ENCODE data around the gene ELK4. TPM values are rescaled to one million over a fixed set of nuclear protein-coding genes. Genes with fewer than 3 reads are reported as not detected.

ELK4 gene
- polyA plus RNA-seq, 2 of the 4 experiments (the other 2 are of a cell fraction) = 5.8 to 11.9 TPM

- no peaks in the 10 kb centered on the region for H3K9me3 ChIP-seq
- TF ChIP-seq EP300 (IDR thresholded peaks at IDR 0.05) = no peak
- no peak for TF ChIP-seq KDM5A (IDR thresholded peaks at IDR 0.05)
- TF ChIP-seq, protein P1, sequence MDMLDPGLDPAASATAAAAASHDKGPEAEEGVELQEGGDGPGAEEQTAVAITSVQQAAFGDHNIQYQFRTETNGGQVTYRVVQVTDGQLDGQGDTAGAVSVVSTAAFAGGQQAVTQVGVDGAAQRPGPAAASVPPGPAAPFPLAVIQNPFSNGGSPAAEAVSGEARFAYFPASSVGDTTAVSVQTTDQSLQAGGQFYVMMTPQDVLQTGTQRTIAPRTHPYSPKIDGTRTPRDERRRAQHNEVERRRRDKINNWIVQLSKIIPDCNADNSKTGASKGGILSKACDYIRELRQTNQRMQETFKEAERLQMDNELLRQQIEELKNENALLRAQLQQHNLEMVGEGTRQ (IDR thresholded peaks at IDR 0.05) = no peak
- TF ChIP-seq, protein P2, sequence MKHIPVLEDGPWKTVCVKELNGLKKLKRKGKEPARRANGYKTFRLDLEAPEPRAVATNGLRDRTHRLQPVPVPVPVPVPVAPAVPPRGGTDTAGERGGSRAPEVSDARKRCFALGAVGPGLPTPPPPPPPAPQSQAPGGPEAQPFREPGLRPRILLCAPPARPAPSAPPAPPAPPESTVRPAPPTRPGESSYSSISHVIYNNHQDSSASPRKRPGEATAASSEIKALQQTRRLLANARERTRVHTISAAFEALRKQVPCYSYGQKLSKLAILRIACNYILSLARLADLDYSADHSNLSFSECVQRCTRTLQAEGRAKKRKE (CRISPR knock-in tag; IDR thresholded peaks at IDR 0.05; ENCODE audit: low read depth) = no peak
- TF ChIP-seq TP53 (CRISPR knock-in tag; IDR thresholded peaks at IDR 0.05) = no peak
- TF ChIP-seq EHF (CRISPR knock-in tag; IDR thresholded peaks at IDR 0.05) = no peak
- TF ChIP-seq POLR2A (IDR thresholded peaks at IDR 0.05; ENCODE audit: low read length) = no peak
- TF ChIP-seq GATA3 (IDR thresholded peaks at IDR 0.05; ENCODE audit: borderline replicate concordance) = no peak
- TF ChIP-seq RFX5 (IDR thresholded peaks at IDR 0.05) = no peak
- TF ChIP-seq POLR2AphosphoS2 (conservative IDR thresholded peaks at IDR 0.05; ENCODE audit: low read length) = no peak
- no peak overlapping the region for H3K27ac ChIP-seq
- DNase-seq (ENCODE audit: low read depth in 1 of 2, low spot score in 1 of 2) = no peak
- H3K4me3 ChIP-seq = no peak overlapping the region
- ChIA-PET POLR2A (interaction anchor here (1.4 kb wide), 1 partner anchor 44 kb away, joined by 6 read pairs; the partner anchor contains the start of gene ELK4), CTCF (interaction anchor here (1.7 to 12.3 kb wide), 4 partner anchors 7 to 72 kb away, joined by 4 to 423 read pairs (median 156); partner anchors contain the start of gene ELK4)
- WGBS (ENCODE audit: missing lambda C conversion rate) = 81% methylated on average over 4 of the region's 4 CpGs
- ATAC-seq = no peak
- H3K4me1 ChIP-seq = peaks cover 3% of the 10 kb centered on the region; the same call in 1 of the 3 replicates
- no peak overlapping the region for H3K4me2 ChIP-seq
- no peak for FAIRE-seq
Measured at GRCh38 chr1:205587581-205587980, 44.2 kb downstream of the ELK4 start.

DNA sequence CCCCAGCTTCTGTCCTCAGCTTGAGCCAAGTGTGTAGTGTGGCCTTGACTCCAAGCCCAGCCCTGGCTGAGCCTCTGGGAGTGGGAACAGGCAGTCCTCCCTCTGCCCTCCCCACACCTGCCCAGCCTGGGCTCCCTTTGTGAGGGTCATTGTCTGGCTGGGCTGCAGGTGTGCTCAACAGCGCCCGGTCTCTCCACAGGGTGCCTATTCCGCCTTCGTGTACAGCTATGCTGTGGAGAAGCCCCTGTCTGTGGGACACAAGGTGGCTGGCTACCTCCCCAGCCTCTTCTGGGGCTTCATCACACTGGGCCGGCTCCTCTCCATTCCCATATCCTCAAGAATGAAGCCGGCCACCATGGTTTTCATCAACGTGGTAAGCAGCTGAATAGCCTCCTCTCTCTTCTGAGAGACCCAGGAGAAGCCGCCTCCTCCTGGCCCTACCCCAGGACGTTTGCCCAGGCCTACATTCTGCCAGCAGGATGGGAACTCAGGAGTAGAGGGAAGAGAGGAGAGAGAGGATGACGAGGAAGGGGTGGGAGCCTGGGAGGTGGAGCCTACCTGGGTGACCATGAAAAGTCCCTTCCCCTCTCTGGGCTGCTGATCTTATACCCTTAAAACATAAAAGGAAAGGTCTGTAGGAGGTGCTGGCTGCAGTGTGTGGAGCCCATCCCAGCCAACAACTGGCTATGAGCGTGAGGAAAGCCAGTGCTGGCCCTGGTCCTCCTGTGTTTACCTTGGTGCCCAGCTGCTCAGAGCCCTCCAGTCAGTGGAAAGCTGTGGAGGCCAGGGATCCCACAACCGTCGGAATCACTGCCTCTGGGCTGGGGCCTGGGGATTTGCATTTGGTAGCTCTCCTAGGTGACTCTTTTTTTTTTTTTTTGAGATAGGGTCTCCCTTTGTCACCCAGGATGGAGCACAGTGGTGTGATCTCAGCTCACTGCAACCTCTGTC, 45.7 kb downstream of the ELK4 start:
- POLR2A ChIA-PET = no interaction called here
- CTCF ChIA-PET = interaction anchor here (1.0 to 1.4 kb wide), 2 partner anchors 16 to 51 kb away, joined by 3 to 4 read pairs; no protein-coding TSS in a partner anchor
- DNase-seq (ENCODE audit: low read depth in 1 of 2, low spot score in 1 of 2) = no peak
- no peak for ATAC-seq
- WGBS (ENCODE audit: missing lambda C conversion rate) = 62% methylated on average over 13 of the region's 13 CpGs
- Histone ChIP-seq H3K4me1 (peaks cover 3% of the 10 kb centered on the region; the same call in 1 of the 3 replicates), H3K4me2 (no peak overlapping the region), H3K9me3 (no peaks in the 10 kb centered on the region), H3K4me3 (no peak overlapping the region), H3K27ac (no peak overlapping the region)
- no peak for TF ChIP-seq HES2 (IDR thresholded peaks at IDR 0.05)
- TF ChIP-seq HEYL (CRISPR knock-in tag; IDR thresholded peaks at IDR 0.05) = no peak
- TF ChIP-seq EHMT2 (IDR thresholded peaks at IDR 0.05; ENCODE audit: low read depth) = no peak
- no peak for TF ChIP-seq ZNF302 (CRISPR knock-in tag; IDR thresholded peaks at IDR 0.05)
- TF ChIP-seq HOXA7 (CRISPR knock-in tag; IDR thresholded peaks at IDR 0.05) = no peak
- TF ChIP-seq CHD2 (IDR thresholded peaks at IDR 0.05; ENCODE audit: low read length, partially characterized antibody) = no peak
- no peak for TF ChIP-seq ZC3H11A (IDR thresholded peaks at IDR 0.05)
- TF ChIP-seq CBX2 (IDR thresholded peaks at IDR 0.05; ENCODE audit: borderline replicate concordance, low read depth) = no peak
- TF ChIP-seq REST (IDR thresholded peaks at IDR 0.05) = no peak
- no peak for TF ChIP-seq EHF (CRISPR knock-in tag; IDR thresholded peaks at IDR 0.05)
- no peak for TF ChIP-seq CBX8 (IDR thresholded peaks at IDR 0.05)
- TF ChIP-seq, protein P2 (CRISPR knock-in tag; IDR thresholded peaks at IDR 0.05; ENCODE audit: low read depth) = no peak
- no peak for TF ChIP-seq RAD21 (conservative IDR thresholded peaks at IDR 0.05 in 1 of 2, IDR thresholded peaks at IDR 0.05 in 1 of 2)
- no peak for FAIRE-seq
